ENCODE results near the gene SLC35F1. TPM values are rescaled to one million over a fixed set of nuclear protein-coding genes. Genes with fewer than 3 reads are reported as not detected.
"Not testable (repeated sequence)": the region's sequence is repeated elsewhere in the genome, so short reads cannot be mapped to it uniquely, and the experiment has no call there.

The SLC35F1 gene
- polyA plus RNA-seq, 3 donors: 2.9 to 3.7 (median 3.0) TPM

DNA sequence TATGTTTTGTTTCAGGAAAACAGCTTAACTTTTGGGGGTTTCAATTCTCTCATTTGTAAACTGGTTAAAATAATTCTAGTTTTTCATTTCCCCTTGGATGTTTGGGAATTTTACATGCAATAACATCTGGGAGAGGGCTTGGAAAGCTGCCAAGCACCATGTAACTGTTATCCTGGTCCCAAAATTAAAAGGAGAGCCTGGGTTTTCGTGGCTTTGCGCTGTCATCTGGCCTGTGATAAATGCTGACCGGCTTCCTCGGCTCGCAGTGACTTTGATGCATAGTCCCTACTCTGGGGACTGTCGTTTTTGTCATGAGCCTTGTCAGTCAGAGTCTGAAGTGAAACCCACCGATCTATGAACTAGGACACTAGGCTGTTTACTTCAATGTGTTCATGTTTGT, 12.2 kb downstream of the SLC35F1 start:
- DNase-seq (ENCODE audit: extremely low read depth in 1 of 11, low read depth in 9 of 11, low spot score in 4 of 11): no peak

DNA sequence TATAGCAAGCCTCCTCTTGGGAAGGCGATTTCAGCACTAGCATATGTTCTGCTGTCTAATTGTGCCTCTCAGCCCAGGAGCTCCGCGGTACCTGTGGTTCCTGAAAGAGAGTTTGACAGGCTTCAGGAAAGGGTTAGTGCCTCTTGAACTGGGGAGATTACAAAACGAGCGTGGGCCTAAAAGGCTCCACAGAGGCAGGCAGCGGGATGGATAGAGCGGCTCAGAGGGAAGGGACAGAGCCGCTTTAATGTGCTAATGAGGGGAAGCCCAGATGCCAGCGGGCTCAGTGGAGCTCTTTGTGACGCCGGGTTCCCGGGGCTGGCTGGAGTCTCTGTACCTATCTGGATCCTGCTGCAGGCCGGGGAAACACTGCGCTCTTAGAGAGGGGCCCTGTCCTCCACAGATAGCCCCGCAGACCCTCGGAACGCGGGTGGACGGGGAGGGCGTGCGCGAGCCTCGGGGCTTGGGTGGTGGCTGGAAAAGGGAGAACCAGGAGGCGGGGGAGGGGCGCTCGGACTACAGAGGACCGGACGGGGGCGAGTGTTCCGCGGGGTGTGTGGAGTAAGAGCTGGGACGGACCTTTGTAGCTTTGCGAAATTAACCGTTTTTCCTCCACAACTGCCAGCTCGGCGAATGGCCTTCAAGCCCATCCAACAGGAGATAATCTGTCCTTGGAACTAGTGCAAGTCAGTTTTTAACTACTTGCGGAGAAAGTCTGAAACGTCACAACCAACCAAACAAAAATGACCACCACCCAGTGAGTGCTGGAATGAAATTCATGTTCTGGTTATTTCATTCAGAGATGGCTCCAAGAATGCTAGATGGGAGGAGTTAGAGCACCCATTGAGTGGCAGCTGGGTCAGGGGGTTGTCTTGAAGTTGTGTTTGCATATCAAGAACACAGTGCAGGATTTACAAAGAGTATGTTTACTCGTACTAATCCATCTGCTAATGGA, 13.0 kb downstream of the SLC35F1 start:
- DNase-seq (ENCODE audit: extremely low read depth in 1 of 11, low read depth in 9 of 11, low spot score in 4 of 11): peak in 2 of 11 donors; percentile 11 to 15

DNA sequence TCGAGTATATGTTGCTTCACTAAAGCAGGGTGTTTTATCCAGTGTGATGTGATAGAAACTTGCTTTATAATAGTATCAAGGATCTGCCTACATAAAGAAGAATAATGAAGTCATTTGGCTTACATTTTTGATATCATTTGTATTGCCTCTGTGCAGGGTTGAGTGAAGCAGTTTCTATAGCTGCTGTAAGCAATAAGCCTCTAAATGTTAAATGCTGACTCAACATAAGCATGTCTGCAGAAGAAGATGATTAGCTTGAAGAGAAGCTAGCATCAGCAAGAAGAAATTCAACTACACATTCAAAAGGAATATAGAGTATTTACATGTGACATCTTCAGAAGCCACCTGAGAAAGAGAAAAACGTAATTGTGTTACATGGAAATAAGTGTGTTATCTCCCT, 17.6 kb downstream of the SLC35F1 start:
- no peak for DNase-seq (ENCODE audit: extremely low read depth in 1 of 11, low read depth in 9 of 11, low spot score in 4 of 11)

DNA sequence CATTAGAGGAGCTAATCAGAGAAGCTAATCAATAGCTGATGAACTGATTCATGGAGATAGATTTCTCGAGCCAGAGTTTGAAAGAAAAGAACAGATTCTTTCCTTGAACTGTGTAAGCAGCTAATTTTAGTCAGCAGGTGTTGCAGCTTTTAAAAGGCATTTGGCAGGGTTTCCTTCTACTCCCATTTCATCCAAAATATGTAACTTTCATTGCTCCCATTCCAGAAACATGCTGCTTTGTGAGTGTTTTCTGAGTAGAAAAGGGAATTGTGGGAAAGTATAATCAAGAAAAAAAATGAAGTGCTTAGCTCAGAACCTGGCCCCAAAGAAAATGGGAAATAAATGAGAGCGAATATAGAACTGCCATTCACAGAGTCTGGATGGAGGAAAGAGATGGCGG, 20.8 kb downstream of the SLC35F1 start:
- no peak for DNase-seq (ENCODE audit: extremely low read depth in 1 of 11, low read depth in 9 of 11, low spot score in 4 of 11)

DNA sequence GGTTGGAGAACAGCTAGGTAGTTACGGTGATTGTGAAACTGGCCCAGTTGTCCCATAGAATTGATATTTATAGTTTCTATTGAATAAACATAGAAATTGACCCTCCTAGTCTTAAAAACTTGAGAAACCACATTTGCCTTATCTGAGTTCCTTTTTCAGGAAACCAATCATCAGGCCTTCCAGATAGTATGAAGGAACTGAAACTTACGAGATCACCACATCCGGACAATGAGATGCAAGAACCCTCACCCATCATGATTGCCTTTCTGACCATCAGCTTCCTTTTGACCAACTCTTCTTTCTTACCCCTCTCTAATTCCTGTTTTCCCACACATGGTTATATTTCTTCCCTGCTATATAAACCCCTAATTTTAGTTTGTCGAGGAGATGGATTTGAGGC, 21.8 kb downstream of the SLC35F1 start:
- DNase-seq (ENCODE audit: extremely low read depth in 1 of 11, low read depth in 9 of 11, low spot score in 4 of 11): no peak

DNA sequence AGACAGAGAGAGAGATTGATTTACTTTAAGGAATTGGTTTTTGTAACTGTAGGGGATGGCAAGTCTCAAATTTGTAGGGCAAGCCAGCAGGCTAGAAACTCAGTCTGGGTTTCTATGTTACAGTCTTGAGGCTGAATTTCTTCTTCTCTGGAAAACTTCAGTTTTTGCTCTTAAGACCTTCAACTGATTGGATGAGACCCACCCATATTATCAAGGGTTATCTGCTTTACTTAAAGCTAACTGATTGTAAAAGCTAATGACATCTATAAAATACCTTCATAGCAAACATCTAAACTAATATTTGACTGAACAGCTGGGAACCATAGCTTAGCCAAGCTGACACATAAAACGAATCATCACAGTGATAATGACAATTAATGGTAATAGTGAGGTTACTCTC, 22.4 kb downstream of the SLC35F1 start:
- DNase-seq (ENCODE audit: extremely low read depth in 1 of 11, low read depth in 9 of 11, low spot score in 4 of 11): no peak

DNA sequence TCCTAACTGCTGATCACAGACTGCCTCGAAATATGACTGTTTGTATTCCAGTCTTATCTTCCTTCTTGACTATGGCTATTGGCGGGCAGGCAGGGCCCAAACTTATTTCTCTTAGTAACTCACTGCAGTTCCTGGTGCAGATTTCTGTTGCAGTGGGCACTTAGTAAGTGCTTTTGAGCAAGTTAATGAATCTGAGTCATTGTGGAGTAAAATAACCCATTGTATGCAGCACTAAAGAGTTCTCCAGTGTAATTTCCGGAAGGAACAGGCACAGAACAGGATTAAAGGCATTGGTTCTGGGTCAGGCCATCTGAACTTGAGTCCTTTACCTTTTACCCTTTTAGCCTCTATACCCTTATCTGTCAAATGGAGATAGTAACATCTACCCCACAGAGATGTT, 23.6 kb downstream of the SLC35F1 start:
- DNase-seq (ENCODE audit: extremely low read depth in 1 of 11, low read depth in 9 of 11, low spot score in 4 of 11): no peak

DNA sequence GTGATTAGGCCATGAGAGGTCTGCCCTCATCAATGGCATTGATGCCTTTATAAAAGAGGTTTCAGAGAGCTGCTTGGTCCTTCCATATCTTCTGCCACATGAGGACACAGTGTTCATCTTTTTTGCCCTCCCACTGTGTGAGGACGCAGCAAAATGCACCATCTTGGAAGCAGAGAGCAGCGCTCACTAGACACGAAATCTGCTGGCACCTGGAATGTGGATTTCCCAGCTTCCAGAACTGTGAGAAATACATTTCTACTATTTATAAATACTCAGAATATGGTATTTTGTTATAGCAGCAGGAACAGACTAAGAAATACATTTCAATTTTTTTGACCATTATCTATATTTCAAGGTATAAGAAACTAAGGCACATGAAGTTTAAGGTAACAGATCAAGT, 24.9 kb downstream of the SLC35F1 start:
- no peak for DNase-seq (ENCODE audit: extremely low read depth in 1 of 11, low read depth in 9 of 11, low spot score in 4 of 11)

DNA sequence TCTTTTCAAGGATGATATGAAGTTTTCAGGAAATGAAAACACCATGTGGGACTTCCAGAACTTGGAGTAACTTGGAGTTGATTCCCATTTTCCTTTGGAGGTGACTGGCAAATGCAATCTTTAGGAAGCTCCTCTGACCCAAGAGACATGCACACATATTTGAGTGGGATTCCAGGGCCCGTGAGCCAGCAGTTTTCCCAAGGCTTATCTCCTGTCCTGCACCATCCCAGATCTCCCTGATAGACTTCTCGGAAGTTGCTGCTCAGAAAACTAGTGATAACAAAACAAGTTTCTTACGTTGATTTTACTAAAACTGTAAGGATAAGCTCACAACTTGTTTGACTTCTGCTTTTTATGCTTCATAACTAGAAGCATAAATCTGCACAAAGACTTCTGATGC, 25.6 kb downstream of the SLC35F1 start:
- no peak for DNase-seq (ENCODE audit: extremely low read depth in 1 of 11, low read depth in 9 of 11, low spot score in 4 of 11)

DNA sequence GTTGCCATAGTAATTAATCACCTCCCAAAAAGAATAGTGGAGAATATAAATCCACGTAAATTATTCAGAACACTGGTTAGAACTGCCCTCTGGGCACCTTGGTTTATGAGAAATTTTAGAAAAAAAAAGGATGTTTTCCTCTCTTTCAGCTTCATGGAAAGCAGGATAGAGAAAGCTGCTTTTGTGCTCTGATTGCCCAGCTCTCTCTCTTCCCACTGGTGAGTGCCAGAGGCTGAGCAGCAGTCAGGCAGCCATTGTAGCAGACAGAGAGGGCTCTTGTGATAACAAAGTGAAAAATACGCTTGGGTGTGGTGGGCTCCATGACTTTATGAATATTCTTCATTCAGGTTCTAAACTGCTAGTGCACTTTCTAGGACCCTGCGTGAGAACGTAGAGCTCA, 26.4 kb downstream of the SLC35F1 start:
- DNase-seq (ENCODE audit: extremely low read depth in 1 of 11, low read depth in 9 of 11, low spot score in 4 of 11): no peak

DNA sequence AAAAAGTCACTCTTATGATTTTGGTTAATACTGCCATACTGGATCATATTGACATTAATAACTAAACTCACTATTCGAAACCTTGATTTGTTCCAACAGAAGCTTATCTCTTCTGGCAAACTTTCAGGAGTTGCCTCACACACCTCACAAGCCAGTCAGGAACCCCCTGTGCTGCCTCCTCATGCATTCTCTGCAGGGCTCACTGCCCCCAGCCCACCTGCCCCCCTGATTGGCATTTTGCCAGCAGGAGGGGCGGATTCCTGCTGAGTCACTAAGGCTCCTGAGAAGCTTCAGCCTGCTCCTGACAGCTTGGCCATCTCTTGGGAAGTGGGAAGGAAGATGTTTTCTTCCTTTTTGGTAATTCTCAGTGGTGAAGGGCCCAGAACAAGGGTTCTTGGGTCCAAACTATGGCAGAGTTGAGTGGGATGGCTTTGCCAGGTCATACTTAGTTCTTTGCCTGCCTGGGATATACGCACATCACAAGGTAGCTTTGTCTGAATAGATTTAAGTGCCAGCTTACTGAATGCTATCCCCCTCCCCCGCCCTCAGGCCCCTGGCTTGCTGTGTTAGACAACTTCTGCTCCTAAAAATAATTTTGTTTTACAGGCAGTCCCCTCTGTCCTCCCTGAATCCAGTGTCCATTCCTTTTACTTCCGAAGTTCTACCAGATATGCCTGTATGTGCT, 31.4 kb downstream of the SLC35F1 start:
- DNase-seq (ENCODE audit: extremely low read depth in 1 of 11, low read depth in 9 of 11, low spot score in 4 of 11): peak in 1 of 11 donors; percentile 12

DNA sequence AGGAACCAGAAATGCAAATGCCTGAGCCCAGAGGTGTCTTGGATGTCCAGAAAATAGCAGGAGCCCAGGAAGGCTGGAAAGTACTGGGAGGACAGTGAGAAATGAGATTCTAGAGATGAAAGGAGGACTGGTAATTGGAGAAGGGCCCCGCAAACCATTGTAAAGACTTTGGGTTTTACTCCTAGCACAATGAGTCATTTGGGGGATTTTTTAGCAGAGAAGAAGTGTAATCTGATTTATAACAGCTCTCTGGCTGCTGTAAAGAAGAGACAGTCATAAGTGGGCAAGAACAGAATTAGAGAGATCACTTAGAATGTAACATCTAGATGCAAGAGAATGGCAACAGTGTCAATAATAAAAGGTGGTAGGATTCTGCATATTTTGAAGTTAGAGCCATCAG, 40.2 kb downstream of the SLC35F1 start:
- DNase-seq (ENCODE audit: extremely low read depth in 1 of 11, low read depth in 9 of 11, low spot score in 4 of 11): no peak

DNA sequence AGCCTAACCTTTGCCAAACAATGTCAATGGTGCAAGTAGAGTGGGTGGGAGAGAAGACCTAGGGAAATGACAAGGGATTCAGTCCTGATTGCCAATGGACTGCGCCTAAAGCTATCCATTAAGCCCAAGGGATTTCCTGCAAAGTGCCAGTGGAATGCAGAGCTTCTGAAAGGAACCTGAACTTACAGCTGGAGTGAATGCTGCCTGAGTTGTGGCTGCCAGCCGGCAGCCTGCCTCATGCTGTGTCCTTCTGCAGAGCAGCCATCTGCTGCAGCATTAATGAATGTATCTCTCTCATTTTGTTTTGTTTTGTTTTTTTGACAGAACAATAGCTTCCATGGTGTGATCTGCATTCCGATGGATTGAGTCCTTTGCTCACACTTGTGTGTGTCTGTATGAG, 44.7 kb downstream of the SLC35F1 start:
- DNase-seq (ENCODE audit: extremely low read depth in 1 of 11, low read depth in 9 of 11, low spot score in 4 of 11): no peak

DNA sequence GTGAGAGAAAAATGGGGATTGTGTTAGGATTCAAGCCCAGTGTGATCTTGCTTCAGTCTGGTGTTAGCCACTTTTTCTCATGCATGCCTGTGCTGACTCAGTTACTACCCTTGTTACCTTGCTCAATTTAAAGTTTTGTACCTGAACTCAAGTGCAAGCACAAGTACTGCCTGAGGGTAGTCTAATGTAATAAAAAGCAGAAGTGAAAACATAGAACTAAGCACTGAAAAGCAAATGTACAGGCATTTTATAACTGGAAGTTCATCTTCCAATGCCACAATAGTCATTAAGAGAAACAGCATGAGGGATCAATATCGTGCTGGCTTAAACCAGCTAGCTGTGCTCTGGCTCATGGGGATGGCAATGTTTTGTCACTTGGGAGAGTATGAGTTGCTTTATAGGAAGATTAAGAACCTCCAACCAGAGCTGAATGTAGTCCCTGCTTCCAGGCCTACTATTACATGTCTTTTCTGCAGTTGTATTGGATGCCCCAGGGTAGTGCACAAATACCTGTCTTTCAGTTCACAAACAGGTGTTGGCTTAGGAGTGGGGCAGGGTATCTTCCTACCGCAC, 48.7 kb downstream of the SLC35F1 start:
- DNase-seq (ENCODE audit: extremely low read depth in 1 of 11, low read depth in 9 of 11, low spot score in 4 of 11): no peak

DNA sequence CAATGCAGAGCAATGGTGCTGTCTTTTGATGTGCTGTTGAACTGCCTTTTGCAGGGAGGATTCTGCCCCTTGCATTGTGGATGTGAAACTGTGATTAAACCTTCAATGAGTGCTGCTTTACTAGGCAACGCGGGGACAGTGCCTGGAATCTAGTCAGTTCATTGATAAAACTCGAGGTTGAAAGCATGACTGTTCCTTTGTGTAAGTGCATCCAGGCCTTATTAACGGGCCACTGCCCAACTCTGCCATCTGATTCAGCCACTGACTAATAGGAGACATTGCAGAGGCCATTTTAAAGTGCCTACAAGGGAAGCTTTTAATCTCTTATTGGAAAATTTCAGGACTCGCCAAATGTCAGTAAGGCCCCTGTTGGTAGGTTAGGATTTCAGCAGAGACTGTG, 49.3 kb downstream of the SLC35F1 start:
- DNase-seq (ENCODE audit: extremely low read depth in 1 of 11, low read depth in 9 of 11, low spot score in 4 of 11): no peak

DNA sequence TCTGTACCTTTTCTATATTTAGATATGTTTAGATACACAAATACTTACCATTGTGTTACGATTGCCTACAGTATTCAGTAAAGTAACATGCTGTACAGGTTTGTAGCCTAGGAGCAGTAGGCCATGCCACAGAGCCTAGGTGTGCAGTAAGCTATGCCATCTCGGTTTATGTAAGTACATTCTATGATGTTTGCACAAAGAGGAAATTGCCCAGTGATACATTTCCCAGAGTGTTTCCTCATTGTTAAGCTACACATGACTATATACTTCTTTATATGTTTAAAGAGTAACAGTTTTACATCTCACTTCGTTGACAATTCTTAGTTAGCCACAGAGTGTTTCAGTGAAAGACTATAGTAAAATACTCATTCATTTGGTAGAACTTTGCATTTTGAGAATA, 51.5 kb downstream of the SLC35F1 start:
- DNase-seq (ENCODE audit: extremely low read depth in 1 of 11, low read depth in 9 of 11, low spot score in 4 of 11): no peak

DNA sequence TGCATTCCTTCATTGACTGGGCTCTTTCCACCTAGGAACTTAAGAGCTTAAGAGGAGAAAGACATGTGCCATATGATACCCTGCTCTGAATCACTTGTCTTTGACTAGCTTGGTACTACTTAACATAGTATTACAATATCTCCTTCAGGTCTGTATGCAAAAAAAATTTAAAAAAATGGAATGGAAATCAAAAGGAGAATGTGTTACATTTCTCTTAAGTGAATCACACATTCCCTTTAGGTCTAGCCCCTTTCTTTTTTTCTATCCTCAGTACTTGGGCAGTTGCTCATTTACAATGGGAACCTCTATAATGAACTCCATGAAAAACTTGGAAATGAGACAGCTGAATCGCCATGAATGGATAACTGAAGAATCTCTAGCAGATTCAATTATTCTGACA, 53.8 kb downstream of the SLC35F1 start:
- DNase-seq (ENCODE audit: extremely low read depth in 1 of 11, low read depth in 9 of 11, low spot score in 4 of 11): no peak

DNA sequence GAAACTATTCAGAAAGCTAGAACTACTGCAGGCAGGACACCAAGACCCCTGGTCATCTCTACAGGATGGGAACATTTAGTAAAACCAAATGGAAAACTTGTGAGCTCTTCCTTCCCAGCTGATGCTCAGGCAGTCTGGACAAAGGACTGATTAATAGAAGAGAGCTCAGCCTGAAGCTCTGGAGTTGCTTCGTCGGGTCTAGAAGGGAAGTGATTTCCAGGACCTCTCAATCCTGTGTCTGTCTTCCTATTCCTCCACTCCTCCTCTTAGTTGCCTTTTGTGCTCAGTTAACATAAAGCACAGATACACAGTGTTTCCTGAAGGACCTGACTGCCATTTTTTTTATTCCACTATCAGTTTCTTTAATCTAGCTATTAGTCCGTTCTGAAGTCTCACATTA, 54.2 kb downstream of the SLC35F1 start:
- no peak for DNase-seq (ENCODE audit: extremely low read depth in 1 of 11, low read depth in 9 of 11, low spot score in 4 of 11)

DNA sequence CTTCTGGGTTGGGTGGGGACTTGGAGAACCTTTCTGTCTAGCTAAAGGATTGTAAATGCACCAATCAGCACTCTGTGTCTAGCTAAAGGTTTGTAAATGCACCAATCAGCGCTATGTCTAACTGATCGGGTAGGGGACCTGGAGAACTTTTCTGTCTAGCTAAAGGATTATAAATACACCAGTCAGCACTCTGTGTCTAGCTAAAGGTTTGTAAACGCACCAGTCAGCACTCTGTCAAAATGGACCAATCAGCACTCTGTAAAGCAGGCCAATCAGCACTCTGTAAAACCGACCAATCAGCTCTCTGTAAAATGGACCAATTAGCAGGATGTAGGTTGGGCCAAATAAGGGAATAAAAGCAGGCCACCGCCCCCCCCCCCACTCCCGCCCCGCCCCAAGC, 58.7 kb downstream of the SLC35F1 start:
- DNase-seq (ENCODE audit: extremely low read depth in 1 of 11, low read depth in 9 of 11, low spot score in 4 of 11): not testable (repeated sequence)

DNA sequence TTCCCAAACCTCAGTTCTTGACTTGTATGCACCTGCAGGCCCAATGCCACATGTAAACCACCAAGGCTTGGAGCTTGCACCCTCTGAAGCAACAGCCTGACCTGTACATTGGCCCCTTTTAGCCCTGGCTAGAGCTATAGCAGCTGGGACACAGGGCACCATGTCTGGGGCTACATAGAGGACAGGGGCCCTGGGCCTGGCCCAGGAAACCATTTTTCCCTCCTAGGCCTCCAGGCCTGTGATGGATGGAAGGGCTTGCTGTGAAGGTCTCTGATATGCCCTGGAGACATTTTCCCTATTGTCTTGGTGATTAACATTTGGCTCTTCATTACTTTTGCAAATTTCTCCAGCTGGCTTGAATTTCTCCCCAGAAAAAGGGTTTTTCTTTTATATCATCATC, 64.6 kb downstream of the SLC35F1 start:
- DNase-seq (ENCODE audit: extremely low read depth in 1 of 11, low read depth in 9 of 11, low spot score in 4 of 11): no peak
